ENCODE results near the gene C4orf50.

The C4orf50 gene

GRCh38 chr4:6043188-6043587 lies 25.0 kb upstream of the C4orf50 start:
- DNase-seq, result no peak

- no peak for DNase-seq
These were observed 24.2 kb upstream of the C4orf50 start for GRCh38 chr4:6042293-6043063.

GRCh38 chr4:6041800-6042199 lies 23.6 kb upstream of the C4orf50 start:
- no peak for DNase-seq

GRCh38 chr4:6038711-6039110 lies 20.5 kb upstream of the C4orf50 start:
- no peak for DNase-seq

GRCh38 chr4:6035786-6036185 lies 17.6 kb upstream of the C4orf50 start:
- no peak for DNase-seq

- DNase-seq, result no peak
These were observed 15.2 kb upstream of the C4orf50 start for GRCh38 chr4:6033381-6033780.

GRCh38 chr4:6032249-6033244 lies 14.3 kb upstream of the C4orf50 start:
- no peak for DNase-seq

GRCh38 chr4:6031846-6032245 lies 13.6 kb upstream of the C4orf50 start:
- DNase-seq, result no peak

GRCh38 chr4:6030679-6031078 lies 12.4 kb upstream of the C4orf50 start:
- no peak for DNase-seq

GRCh38 chr4:6029254-6029653 lies 11.0 kb upstream of the C4orf50 start:
- DNase-seq, result no peak

- DNase-seq, result no peak
These were observed 9.9 kb upstream of the C4orf50 start for GRCh38 chr4:6028168-6028567.

- no peak for DNase-seq
These were observed 9.2 kb upstream of the C4orf50 start for GRCh38 chr4:6027392-6027791.

GRCh38 chr4:6024313-6024960 lies 6.2 kb upstream of the C4orf50 start:
- no peak for DNase-seq

GRCh38 chr4:6023731-6024130 lies 5.5 kb upstream of the C4orf50 start:
- no peak for DNase-seq

GRCh38 chr4:6022607-6023288 lies 4.5 kb upstream of the C4orf50 start:
- no peak for DNase-seq

- DNase-seq, result no peak
These were observed 3.8 kb upstream of the C4orf50 start for GRCh38 chr4:6021831-6022606.

- no peak for DNase-seq
These were observed 2.4 kb upstream of the C4orf50 start for GRCh38 chr4:6020613-6021012.

- DNase-seq, result no peak
These were observed 1.4 kb upstream of the C4orf50 start for GRCh38 chr4:6019316-6020263.

GRCh38 chr4:6017800-6018199 lies 431 bp downstream of the C4orf50 start:
- no peak for DNase-seq

- DNase-seq, result no peak
These were observed 1.2 kb downstream of the C4orf50 start for GRCh38 chr4:6017030-6017429.

GRCh38 chr4:6013564-6013963 lies 4.7 kb downstream of the C4orf50 start:
- no peak for DNase-seq
